Fibroblast of villous mesenchyme (primary cell): ENCODE data around the gene TRPT1. TPM values are rescaled to one million over a fixed set of nuclear protein-coding genes. Genes with fewer than 3 reads are reported as not detected.
A peak's percentile ranks its signal among the peaks of the same experiment; 100 is the strongest.

ENCODE experiments used
- DNase-seq: peaks from one replicate; pipeline ENCODE4 v3.0.0-alpha.2; 2010; ENCODE audit warnings: low read depth
- H3K4me3 ChIP-seq: 2 replicates; pipeline ENCODE4 v1.5.1; 2011; ENCODE audit warnings: low read depth, mild to moderate bottlenecking, low read length
- total RNA-seq: library from RNA; depleted of rRNA; stranded (reverse); fragments of >200 nt; gene quantifications from 2 replicates; pipeline ENCODE4 v1.2.3, GENCODE V29; 2012
- TF ChIP-seq, protein P1 (sequence below): IDR thresholded peaks from 2 replicates; pipeline ENCODE4 v1.5.1; 2012; ENCODE audit warnings: low read depth, mild to moderate bottlenecking, low read length; ENCODE audit not compliant: insufficient read depth

Gene TRPT1, protein sequence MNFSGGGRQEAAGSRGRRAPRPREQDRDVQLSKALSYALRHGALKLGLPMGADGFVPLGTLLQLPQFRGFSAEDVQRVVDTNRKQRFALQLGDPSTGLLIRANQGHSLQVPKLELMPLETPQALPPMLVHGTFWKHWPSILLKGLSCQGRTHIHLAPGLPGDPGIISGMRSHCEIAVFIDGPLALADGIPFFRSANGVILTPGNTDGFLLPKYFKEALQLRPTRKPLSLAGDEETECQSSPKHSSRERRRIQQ
- 32.4 and 33.2 TPM in 2 replicates for total RNA-seq

DNA sequence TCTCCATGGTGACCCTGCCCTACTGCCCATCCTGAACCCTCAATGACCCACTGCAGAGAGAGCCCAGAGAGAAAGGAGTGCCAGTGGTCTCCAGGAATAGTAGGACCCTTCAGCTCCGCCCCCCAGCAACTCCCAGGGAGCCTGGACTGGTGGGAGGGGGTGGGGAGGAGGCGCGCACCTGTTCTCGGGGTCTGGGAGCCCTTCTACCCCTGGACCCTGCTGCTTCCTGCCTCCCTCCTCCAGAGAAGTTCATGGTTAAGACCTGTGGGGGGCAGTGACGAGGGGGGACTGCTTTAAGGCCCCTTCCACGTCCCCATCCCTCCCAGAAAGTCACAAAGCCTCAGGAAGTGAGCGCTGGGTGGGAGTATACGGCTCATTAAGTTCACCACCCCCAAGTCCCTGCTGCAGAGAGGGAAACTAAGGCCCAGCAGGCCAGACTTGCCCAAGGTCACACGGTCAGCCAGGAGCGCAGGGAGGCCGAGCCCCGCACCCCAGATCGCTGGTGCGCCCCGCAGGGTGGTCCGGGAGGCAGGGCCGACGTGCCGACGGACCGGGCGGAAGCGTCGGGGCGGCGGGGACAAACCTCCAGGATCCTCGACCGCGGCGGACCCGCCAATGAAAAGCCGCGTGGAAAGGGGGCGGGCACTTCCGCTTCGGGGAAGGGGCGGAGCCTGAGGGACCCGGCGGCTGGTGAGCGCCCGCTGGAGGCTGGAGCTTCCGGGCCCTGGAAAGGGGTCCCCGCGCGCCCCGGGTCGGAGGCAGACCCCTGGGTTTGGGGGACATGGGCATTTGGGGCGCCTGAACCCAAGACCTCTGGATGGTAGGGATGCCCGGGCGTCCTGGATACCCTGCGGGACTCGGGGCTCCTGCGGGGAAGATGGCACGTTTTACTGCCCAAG lies at the start of gene TRPT1, which contains the start of gene NUDT22:
TRPT1 (minus strand) TSS at position 579 of the 899 bp plus-strand sequence; CDS start at position 253, 326 bp downstream.
NUDT22 (plus strand) TSS at position 667 of the 899 bp plus-strand sequence. CDS start 379 bp downstream, outside the sequence.
- TF ChIP-seq, protein P1, sequence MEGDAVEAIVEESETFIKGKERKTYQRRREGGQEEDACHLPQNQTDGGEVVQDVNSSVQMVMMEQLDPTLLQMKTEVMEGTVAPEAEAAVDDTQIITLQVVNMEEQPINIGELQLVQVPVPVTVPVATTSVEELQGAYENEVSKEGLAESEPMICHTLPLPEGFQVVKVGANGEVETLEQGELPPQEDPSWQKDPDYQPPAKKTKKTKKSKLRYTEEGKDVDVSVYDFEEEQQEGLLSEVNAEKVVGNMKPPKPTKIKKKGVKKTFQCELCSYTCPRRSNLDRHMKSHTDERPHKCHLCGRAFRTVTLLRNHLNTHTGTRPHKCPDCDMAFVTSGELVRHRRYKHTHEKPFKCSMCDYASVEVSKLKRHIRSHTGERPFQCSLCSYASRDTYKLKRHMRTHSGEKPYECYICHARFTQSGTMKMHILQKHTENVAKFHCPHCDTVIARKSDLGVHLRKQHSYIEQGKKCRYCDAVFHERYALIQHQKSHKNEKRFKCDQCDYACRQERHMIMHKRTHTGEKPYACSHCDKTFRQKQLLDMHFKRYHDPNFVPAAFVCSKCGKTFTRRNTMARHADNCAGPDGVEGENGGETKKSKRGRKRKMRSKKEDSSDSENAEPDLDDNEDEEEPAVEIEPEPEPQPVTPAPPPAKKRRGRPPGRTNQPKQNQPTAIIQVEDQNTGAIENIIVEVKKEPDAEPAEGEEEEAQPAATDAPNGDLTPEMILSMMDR: peak; percentile 9
- peak; percentile 80 for DNase-seq
- peak within 1 kb of the TSS; percentile 90 for H3K4me3 ChIP-seq

DNA sequence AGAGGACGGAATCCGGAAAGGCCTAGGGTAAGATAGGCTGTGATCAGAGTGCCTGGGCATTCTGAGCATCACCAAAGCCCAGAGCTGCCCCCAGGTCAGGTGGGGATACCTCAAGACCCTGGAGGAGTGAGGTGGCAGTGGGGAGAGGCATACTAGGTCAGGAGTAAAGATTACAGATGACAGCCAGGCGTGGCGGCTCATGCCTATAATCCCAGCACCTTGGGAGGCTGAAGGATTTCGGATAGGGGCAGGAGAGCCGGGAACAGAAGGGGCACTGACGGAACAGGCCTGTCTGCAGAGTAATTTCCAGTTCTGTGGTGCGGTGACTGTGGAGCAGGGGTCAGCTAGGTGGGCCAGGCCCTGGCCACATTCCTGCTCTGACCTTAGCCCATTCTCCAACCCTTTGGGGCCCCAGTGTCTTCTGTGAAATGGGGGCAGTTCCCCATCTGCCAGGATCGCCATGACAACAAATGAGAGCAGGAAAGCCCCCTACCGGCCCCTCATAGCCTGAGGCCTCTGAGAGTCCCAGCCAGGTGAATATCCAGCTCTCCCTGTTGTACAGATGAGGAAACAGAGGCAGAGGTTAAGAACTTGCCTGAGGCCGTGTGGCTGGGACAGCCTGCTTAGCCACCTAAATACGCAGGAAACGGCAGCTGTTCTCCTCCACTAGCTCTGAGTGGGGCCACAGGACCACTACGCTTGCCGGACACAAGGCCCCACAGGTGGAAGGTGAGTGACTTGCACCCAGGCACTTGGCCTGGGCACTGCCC lies 49.2 kb upstream of the TRPT1 start:
- H3K4me3 ChIP-seq: no peak overlapping the region
- TF ChIP-seq, protein P1: no peak
- no peak for DNase-seq

DNA sequence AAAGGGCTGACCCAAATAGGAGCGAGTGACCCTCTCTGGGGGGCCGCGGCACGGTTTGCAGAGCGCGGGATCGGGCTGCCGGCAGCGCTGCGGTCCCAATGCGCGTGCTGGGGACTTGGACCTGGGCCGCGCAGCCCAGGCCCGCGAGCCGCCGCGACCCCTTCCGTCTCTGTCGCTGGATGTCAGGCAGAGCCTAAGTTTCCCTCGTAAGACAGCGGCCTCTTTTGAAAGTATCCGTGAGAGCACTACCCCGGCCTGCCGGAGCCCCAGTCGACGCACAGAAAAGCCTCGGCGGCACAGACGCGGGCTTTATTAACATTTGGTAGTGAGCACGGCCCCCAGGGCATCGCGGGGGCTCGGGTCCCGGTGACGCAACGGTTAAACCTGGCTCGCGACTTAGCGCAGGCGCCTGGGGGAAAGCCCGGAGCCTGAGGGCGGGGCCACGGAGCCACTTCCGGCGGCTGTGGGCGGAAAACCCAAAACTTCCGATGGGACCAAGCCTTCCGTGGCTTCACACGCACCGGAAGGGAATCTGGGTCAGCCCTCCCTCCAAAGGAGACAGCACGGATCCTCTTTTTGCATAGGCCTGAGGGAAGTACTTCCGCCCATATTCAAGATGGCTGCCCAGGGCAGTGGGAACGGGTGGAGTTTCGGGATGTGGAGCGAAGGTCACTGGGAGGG lies 43.7 kb upstream of the TRPT1 start:
- TF ChIP-seq, protein P1: no peak

DNA sequence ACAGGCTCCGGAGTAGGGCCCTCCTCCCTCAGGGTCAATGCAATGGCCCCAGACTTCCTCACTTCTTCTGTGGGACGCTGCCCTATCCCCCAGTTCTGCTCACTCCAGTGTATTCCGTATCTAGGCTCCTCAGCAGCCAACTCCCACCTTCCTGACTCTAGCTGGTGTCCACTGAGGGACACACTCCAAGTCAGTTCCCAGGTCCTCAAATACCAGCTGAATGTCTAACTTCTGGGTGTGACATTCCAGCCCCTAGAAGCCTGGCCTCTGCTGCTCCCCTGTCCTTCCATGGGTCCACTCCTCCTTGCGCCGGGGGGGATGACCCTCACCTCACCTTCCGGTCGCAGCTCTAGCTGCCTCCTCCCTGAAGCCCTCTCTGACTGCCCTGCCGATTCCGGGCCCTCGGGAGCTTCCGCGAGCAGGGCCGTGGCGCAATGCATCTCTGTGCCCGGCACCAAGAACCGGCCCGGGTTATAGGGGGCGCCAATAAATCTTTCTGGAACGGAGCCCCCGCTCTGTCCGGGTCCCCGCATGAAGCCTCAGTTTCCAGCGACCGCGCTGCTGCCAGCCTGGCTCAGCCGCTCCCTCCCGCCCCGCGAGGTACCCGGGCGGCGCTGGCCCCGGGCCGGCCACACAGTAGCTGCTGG lies 43.0 kb upstream of the TRPT1 start:
- H3K4me3 ChIP-seq: peak overlapping the region; percentile 76
- DNase-seq: peak; percentile 53
- TF ChIP-seq, protein P1: no peak

More for the DNA sequence above, 43.7 kb upstream of the TRPT1 start:
- DNase-seq: peak; percentile 100
- H3K4me3 ChIP-seq: peak overlapping the region; percentile 76

DNA sequence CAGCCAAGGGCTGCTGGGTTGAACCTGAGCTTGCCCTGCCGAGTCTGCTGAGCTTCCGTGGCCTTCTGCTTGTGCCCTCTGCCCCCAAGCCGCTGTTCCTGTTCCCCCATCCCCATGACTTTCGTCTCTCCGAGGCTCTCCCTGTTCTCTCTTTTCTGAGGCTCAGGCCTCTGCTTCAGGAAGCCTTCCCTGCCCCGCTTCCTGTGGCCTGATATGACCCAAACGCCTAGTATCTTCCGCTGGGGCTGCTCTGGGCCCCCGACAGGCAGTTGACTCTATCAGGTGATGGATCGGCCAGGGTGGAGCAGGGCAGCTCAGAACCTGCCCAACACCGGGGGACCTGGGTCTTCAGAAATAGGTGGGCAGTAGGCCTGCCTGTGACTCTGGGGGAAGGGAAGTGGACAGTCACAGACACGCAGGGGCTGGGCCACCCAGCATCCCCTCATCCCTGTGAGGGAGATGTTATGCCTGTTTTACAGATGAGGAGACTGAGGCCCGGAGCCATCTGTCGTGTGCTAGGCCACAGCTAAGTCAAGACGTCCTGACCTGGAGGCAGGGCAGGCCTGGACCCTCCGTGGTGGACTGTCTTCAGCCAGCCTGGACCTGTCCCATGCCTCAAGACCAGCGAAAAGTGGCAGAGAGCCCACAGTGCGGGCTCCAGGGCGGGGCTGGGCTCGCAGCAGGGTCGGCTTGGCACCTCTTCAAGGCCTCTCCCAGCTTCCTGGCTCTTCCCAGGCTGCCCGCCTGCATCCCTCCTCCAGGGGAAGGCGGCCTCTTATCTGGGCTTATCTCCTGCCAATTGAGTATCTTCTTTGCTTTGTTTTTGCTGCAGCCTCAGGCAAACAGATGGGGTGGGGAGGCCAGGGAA lies 42.3 kb upstream of the TRPT1 start:
- DNase-seq: peak; percentile 88
- TF ChIP-seq, protein P1: peak; percentile 2
- peak overlapping the region; percentile 76 for H3K4me3 ChIP-seq
